Lower leg skin (tissue), 4 donors: ENCODE data around the gene PPP2R2B. TPM values are rescaled to one million over a fixed set of nuclear protein-coding genes. Genes with fewer than 3 reads are reported as not detected.

Source experiments
- DNase-seq, 2 donors: peaks; one replicate each; pipeline ENCODE4 v3.0.0-alpha.2; 2019; ENCODE audit warnings: low spot score in 2 of 2
- H3K4me3 ChIP-seq: fragments of 200-600 bp; sonication (generic); 2 replicates; pipeline ENCODE4 v1.5.1; 2017; ENCODE audit warnings: mild to moderate bottlenecking, low read depth; ENCODE audit not compliant: poor library complexity, severe bottlenecking
- POLR2A ChIP-seq, 2 donors: fragments of 450-650 bp; IDR thresholded peaks; one replicate each; pipeline ENCODE4 v1.6.1; 2016 to 2017; ENCODE audit warnings: antibody characterized with exemption in 2 of 2, mild to moderate bottlenecking in 1 of 2, moderate library complexity in 1 of 2
- WGBS, 2 donors: methylation state at CpG; one replicate each; pipeline ENCODE4 v1.1.5; 2018; 5-methylcytosine and 5-hydroxymethylcytosine counted together
- intact Hi-C: fragments of 100-400 bp; cut with DNase I; formaldehyde crosslinking; loops from one replicate; pipeline ENCODE4 v1.15.0; 2023; ENCODE audit warnings: low total_unique reads
- total RNA-seq, 4 donors: library from RNA; depleted of rRNA; stranded (reverse); fragments of >200 nt; gene quantifications; one replicate each; pipeline ENCODE4 v1.1.0, GENCODE V29; 2016
- TF ChIP-seq, protein P1 (sequence below), 3 donors: fragments of 450-650 bp; IDR thresholded peaks; one replicate each; pipeline ENCODE4 v1.5.1; 2016; ENCODE audit warnings: antibody characterized with exemption in 3 of 3, mild to moderate bottlenecking in 3 of 3, moderate library complexity in 2 of 3

The PPP2R2B gene
- total RNA-seq, 4 donors from 2014 or later, result 3.7 to 8.4 (median 4.5) TPM

DNA sequence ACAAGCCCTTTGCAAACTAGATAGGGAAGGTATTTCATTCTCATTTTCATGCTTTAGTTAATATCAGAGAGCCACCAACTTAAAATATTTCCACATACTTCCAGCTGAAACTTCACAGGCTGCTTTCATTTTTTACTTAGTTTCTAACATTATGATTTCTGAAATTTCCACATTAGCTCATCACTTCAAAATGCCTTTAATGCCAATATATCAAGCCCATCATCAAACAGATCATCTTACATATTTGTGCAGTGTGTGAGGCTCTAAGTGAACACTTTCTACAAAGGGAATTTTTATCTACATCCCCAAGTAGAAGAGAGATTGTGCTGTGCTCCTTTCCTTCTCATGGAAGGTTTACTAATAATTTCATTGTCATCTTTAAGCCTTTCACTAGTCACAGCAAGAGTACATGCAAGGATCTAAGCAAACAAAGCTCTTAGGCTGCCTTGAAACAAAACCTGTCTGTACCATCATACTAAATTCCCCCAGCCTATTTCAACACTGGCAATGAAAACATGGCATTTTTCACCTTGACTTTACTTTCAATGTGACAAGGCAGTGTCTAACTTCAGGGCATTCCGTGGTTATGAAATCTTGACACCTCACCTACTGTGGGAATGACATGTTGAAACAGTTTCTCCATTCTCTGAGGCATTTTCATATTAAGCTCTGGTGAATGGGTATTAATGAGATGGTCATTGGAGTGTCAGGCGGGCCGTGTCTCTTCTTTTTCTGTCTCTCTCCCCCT lies 45.4 kb downstream of the PPP2R2B start:
- H3K4me3 ChIP-seq, result no peak overlapping the region
- 29 to 59% methylated on average over 3 of the region's 3 CpGs for WGBS, 2 donors
- intact Hi-C loops, result no loop called here
- TF ChIP-seq POLR2A (IDR thresholded peaks at IDR 0.05), result no peak
- TF ChIP-seq, protein P1, sequence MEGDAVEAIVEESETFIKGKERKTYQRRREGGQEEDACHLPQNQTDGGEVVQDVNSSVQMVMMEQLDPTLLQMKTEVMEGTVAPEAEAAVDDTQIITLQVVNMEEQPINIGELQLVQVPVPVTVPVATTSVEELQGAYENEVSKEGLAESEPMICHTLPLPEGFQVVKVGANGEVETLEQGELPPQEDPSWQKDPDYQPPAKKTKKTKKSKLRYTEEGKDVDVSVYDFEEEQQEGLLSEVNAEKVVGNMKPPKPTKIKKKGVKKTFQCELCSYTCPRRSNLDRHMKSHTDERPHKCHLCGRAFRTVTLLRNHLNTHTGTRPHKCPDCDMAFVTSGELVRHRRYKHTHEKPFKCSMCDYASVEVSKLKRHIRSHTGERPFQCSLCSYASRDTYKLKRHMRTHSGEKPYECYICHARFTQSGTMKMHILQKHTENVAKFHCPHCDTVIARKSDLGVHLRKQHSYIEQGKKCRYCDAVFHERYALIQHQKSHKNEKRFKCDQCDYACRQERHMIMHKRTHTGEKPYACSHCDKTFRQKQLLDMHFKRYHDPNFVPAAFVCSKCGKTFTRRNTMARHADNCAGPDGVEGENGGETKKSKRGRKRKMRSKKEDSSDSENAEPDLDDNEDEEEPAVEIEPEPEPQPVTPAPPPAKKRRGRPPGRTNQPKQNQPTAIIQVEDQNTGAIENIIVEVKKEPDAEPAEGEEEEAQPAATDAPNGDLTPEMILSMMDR (IDR thresholded peaks at IDR 0.05), result no peak
- no peak for DNase-seq

DNA sequence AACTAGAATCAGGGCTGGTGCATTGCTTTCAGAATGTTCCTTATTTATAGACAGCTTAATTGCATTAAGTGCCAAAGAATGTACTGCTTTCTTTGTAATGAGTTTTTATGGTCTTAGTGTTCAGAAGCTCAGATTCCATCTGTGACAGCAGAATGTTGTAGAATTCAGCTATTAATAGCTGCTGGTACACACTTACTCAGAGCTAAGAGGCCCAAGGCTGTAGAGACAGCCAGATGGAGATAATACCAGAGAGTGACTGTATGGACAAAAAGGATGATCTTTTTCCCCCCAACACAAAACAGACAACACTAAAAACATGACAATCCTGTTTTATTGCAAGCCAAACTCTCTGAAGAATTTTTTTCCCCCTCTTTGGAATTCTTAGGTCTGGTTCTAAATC lies 50.2 kb downstream of the PPP2R2B start:
- no peak for DNase-seq
- no peak for TF ChIP-seq POLR2A (IDR thresholded peaks at IDR 0.05)
- TF ChIP-seq, protein P1 (IDR thresholded peaks at IDR 0.05), result no peak
- intact Hi-C loops, result no loop called here
- H3K4me3 ChIP-seq, result no peak overlapping the region

DNA sequence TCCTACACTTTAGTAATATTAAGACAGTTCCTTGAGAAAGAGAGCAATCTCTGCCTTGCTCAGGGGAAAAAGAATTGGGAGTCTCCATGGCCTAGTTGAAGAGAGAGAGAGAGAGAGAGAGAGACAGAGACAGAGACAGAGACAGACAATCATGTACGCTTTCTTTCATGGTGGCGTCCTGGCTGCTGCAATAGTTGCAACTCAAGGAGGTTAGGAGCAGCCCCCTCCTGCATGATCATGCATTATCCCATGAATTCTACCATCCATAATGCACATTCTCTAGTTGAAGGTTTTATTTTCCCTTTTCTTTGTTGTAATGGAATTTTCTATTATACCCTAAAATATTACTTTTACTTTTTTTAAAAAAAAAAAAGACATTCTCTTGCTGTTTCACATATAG lies 50.7 kb downstream of the PPP2R2B start:
- intact Hi-C loops, result no loop called here
- 69 to 90% methylated on average over 2 of the region's 2 CpGs for WGBS, 2 donors
- TF ChIP-seq POLR2A (IDR thresholded peaks at IDR 0.05), result no peak
- TF ChIP-seq, protein P1 (IDR thresholded peaks at IDR 0.05), result no peak
- no peak for DNase-seq
- no peak overlapping the region for H3K4me3 ChIP-seq

GRCh38 chr5:146825033-146825432 lies 53.5 kb downstream of the PPP2R2B start:
- H3K4me3 ChIP-seq, result no peak overlapping the region
- DNase-seq, result no peak
- TF ChIP-seq, protein P1 (IDR thresholded peaks at IDR 0.05), result no peak
- TF ChIP-seq POLR2A (IDR thresholded peaks at IDR 0.05), result no peak
- WGBS, 2 donors, result 28 to 31% methylated on average over 5 of the region's 5 CpGs
- intact Hi-C loops, result no loop called here

DNA sequence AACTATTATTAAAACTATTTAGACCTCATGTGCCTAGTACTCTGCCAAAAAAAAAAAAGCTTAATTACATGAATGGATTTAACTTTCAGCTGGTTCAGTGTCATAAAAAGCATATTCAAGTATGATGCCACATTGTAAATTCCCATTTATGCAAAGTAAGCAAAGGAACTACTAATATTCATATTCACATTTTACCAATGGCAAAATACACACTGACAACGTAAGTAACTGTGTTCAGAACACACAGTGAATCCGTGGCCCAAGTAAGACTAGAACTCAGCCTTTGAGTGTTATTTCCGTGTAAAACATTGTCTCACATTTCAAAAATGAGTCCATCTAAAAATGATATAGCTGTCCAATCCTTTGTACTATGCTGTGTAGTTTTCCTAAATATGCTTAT lies 56.8 kb downstream of the PPP2R2B start:
- H3K4me3 ChIP-seq, result no peak overlapping the region
- TF ChIP-seq POLR2A (IDR thresholded peaks at IDR 0.05), result no peak
- TF ChIP-seq, protein P1 (IDR thresholded peaks at IDR 0.05), result no peak
- WGBS, 2 donors, result 84 to 85% methylated on average over 3 of the region's 3 CpGs
- DNase-seq, result no peak
- intact Hi-C loops, result no loop called here

GRCh38 chr5:146820987-146821386 lies 57.6 kb downstream of the PPP2R2B start:
- DNase-seq, result no peak
- WGBS, 2 donors, result 93 to 94% methylated on average over 3 of the region's 3 CpGs
- TF ChIP-seq, protein P1 (IDR thresholded peaks at IDR 0.05), result no peak
- no peak for TF ChIP-seq POLR2A (IDR thresholded peaks at IDR 0.05)
- intact Hi-C loops, result no loop called here
- no peak overlapping the region for H3K4me3 ChIP-seq
